H1 (cell line): ENCODE measurements around the gene PNISR. TPM values are rescaled to one million over a fixed set of nuclear protein-coding genes. Genes with fewer than 3 reads are reported as not detected.

Experiments
- CTCF ChIA-PET: fragments of 300-600 bp; sonication (Branson Sonifier 250); formaldehyde crosslinking; loops from one replicate; lab custom pipeline; 2021; ENCODE audit not compliant: partially characterized antibody; lab: Charles Lee
- POLR2A ChIA-PET: fragments of 300-600 bp; sonication (Branson Sonifier 250); formaldehyde crosslinking; loops from one replicate; lab custom pipeline; 2021; ENCODE audit warnings: inconsistent platforms; ENCODE audit not compliant: partially characterized antibody; lab: Charles Lee
- DNase-seq, 2 experiments: peaks; one replicate each; pipeline versions ENCODE4 v3.0.0 to v3.0.0-alpha.2; 2010 to 2022; ENCODE audit warnings: low spot score in 2 of 2, low read depth in 1 of 2, mixed read lengths in 1 of 2
- FAIRE-seq: peaks from 2 replicates; lab custom pipeline; 2011; peaks lifted over from hg19 to GRCh38; lab: Jason Lieb, UNC
- H2AFZ ChIP-seq: 2 replicates; pipeline ENCODE4 v1.8.1; 2012; ENCODE audit warnings: low read length, inconsistent platforms
- H2AK5ac ChIP-seq: 2 replicates; pipeline ENCODE4 v1.6.1; 2013; ENCODE audit warnings: low read depth, low read length
- H2BK120ac ChIP-seq: replicated peaks from 2 replicates; pipeline ENCODE3; 2013; ENCODE audit warnings: low read depth, low read length, inconsistent platforms
- H2BK12ac ChIP-seq: 2 replicates; pipeline ENCODE4 v1.6.1; 2013; ENCODE audit warnings: low read depth, low read length
- H2BK15ac ChIP-seq: 2 replicates; pipeline ENCODE4 v1.6.1; 2013; ENCODE audit warnings: low read length
- H2BK20ac ChIP-seq: 2 replicates; pipeline ENCODE4 v1.6.1; 2013; ENCODE audit warnings: low read length
- H2BK5ac ChIP-seq: 2 replicates; pipeline ENCODE4 v1.6.1; 2013; ENCODE audit warnings: low read depth, low read length
- H3K14ac ChIP-seq: 2 replicates; pipeline ENCODE4 v1.6.1; 2013; ENCODE audit warnings: inconsistent platforms; ENCODE audit not compliant: insufficient read length
- H3K18ac ChIP-seq: 2 replicates; pipeline ENCODE4 v1.6.1; 2013; ENCODE audit warnings: low read length; ENCODE audit errors: extremely low read depth
- H3K23ac ChIP-seq: 2 replicates; pipeline ENCODE4 v1.6.1; 2013; ENCODE audit warnings: inconsistent platforms; ENCODE audit not compliant: insufficient read length
- H3K23me2 ChIP-seq: 2 replicates; pipeline ENCODE4 v1.6.1; 2013; ENCODE audit warnings: low read depth, low read length
- H3K27ac ChIP-seq: 2 replicates; pipeline ENCODE4 v1.6.1; 2011; ENCODE audit warnings: low read depth, low read length, inconsistent platforms
- H3K27me3 ChIP-seq, 4 experiments: replicated peaks in 1 of 4; 1 replicate in 1 of 4; 2 replicates in 3 of 4; pipeline versions ENCODE4 v1.6.1 to v1.8.1; 2011 to 2013; ENCODE audit warnings: low read length in 3 of 4, mild to moderate bottlenecking in 3 of 4, inconsistent platforms in 2 of 4, mixed read lengths in 2 of 4, moderate library complexity in 1 of 4; ENCODE audit not compliant: control insufficient read depth in 3 of 4, insufficient read depth in 3 of 4; ENCODE audit errors: extremely low read depth in 1 of 4
- H3K36me3 ChIP-seq, 4 experiments: 2 replicates each; pipeline versions ENCODE4 v1.6.1 to v1.8.1; 2011 to 2013; ENCODE audit warnings: mild to moderate bottlenecking in 4 of 4, low read length in 3 of 4, moderate library complexity in 2 of 4, control low read depth in 1 of 4, inconsistent platforms in 1 of 4; ENCODE audit not compliant: insufficient read depth in 4 of 4, control insufficient read depth in 2 of 4
- H3K4ac ChIP-seq: replicated peaks from 2 replicates; pipeline ENCODE3; 2013; ENCODE audit warnings: low read length, low read depth, mixed read lengths, inconsistent platforms; ENCODE audit not compliant: insufficient read length
- H3K4me1 ChIP-seq, 4 experiments: replicated peaks in 1 of 4; 1 replicate in 1 of 4; 2 replicates in 3 of 4; pipeline versions ENCODE4 v1.6.1 to v1.8.1; 2011 to 2013; ENCODE audit warnings: low read length in 3 of 4, inconsistent platforms in 2 of 4, mixed read lengths in 1 of 4; ENCODE audit not compliant: insufficient read depth in 4 of 4, control insufficient read depth in 3 of 4
- H3K4me2 ChIP-seq, 2 experiments: 2 replicates each; pipeline versions ENCODE4 v1.6.1 to v1.8.1; 2011 to 2013; ENCODE audit warnings: low read depth in 2 of 2, low read length in 2 of 2, control low read depth in 1 of 2, inconsistent platforms in 1 of 2, mild to moderate bottlenecking in 1 of 2; ENCODE audit not compliant: insufficient read depth in 1 of 2
- H3K4me3 ChIP-seq, 4 experiments: fragments of 200-600, 300-600 bp in 1 of 4; sonication (generic), shearing (Covaris generic), sonication (Bioruptor Twin) in 1 of 4; 2 replicates each; pipeline versions ENCODE4 v1.5.1 to v1.8.1; 2011 to 2016; ENCODE audit warnings: low read length in 4 of 4, low read depth in 3 of 4, control low read depth in 2 of 4, inconsistent platforms in 2 of 4, mild to moderate bottlenecking in 2 of 4, mixed read lengths in 1 of 4, moderate library complexity in 1 of 4; ENCODE audit not compliant: insufficient read depth in 2 of 4; ENCODE audit errors: extremely low read depth in 1 of 4
- H3K56ac ChIP-seq: replicated peaks from 2 replicates; pipeline ENCODE3; 2013; ENCODE audit warnings: low read depth, mild to moderate bottlenecking, mixed read lengths, low read length, inconsistent platforms; ENCODE audit not compliant: insufficient read length
- H3K79me1 ChIP-seq: 2 replicates; pipeline ENCODE4 v1.6.1; 2013; ENCODE audit warnings: low read depth, low read length, control low read depth
- H3K79me2 ChIP-seq, 2 experiments: 2 replicates each; pipeline versions ENCODE4 v1.6.1 to v1.8.1; 2012 to 2013; ENCODE audit warnings: low read length in 2 of 2, mild to moderate bottlenecking in 2 of 2, inconsistent platforms in 1 of 2; ENCODE audit not compliant: insufficient read depth in 2 of 2, control insufficient read depth in 1 of 2
- H3K9ac ChIP-seq, 4 experiments: replicated peaks in 1 of 4; 1 replicate in 1 of 4; 2 replicates in 3 of 4; pipeline versions ENCODE4 v1.6.1 to v1.8.1; 2011 to 2013; ENCODE audit warnings: low read depth in 3 of 4, low read length in 3 of 4, control low read depth in 2 of 4, mild to moderate bottlenecking in 2 of 4, moderate library complexity in 2 of 4, inconsistent platforms in 1 of 4; ENCODE audit errors: extremely low read depth in 1 of 4
- H3K9me3 ChIP-seq, 2 experiments: 2 replicates each; pipeline versions ENCODE4 v1.6.1 to v1.8.1; 2012 to 2013; ENCODE audit warnings: mild to moderate bottlenecking in 2 of 2, moderate library complexity in 2 of 2, control low read depth in 1 of 2, inconsistent platforms in 1 of 2, low read depth in 1 of 2, low read length in 1 of 2, mixed read lengths in 1 of 2; ENCODE audit not compliant: insufficient read depth in 2 of 2
- H4K20me1 ChIP-seq, 2 experiments: replicated peaks in 1 of 2; 2 replicates each; pipeline versions ENCODE3 to v1.8.1; 2011 to 2013; ENCODE audit warnings: inconsistent platforms in 2 of 2, low read length in 2 of 2, mild to moderate bottlenecking in 1 of 2; ENCODE audit not compliant: insufficient read depth in 2 of 2, control insufficient read depth in 1 of 2
- H4K5ac ChIP-seq: 2 replicates; pipeline ENCODE4 v1.6.1; 2013; ENCODE audit warnings: low read length, low read depth, mixed read lengths, inconsistent platforms; ENCODE audit not compliant: insufficient read length
- H4K8ac ChIP-seq: 2 replicates; pipeline ENCODE4 v1.8.0; 2013; ENCODE audit warnings: mild to moderate bottlenecking, moderate library complexity, low read length, inconsistent platforms; ENCODE audit not compliant: insufficient read depth; ENCODE audit errors: extremely low read depth
- H4K91ac ChIP-seq: replicated peaks from 2 replicates; pipeline ENCODE3; 2013; ENCODE audit warnings: low read length, mixed read lengths, inconsistent platforms; ENCODE audit not compliant: insufficient read length
- CBX5 ChIP-seq: fragments of 300-800, 300-1000 bp; sonication (generic); IDR thresholded peaks from 2 replicates; pipeline ENCODE4 v1.7.1; 2016; ENCODE audit warnings: antibody characterized with exemption, low read length, low read depth
- CHD2 ChIP-seq: IDR thresholded peaks from 2 replicates; pipeline ENCODE4 v1.6.1; 2012; ENCODE audit warnings: low read length, improper control_type of control experiment
- CTBP2 ChIP-seq: IDR thresholded peaks from 2 replicates; pipeline ENCODE4 v1.7.0; 2011; ENCODE audit warnings: borderline replicate concordance, mild to moderate bottlenecking, moderate library complexity, mixed read lengths, low read length; ENCODE audit not compliant: insufficient read depth, insufficient read length
- EP300 ChIP-seq, 2 experiments: IDR thresholded peaks; 1 replicate in 1 of 2; 2 replicates in 1 of 2; pipeline ENCODE4 v1.6.1; 2011 to 2012; ENCODE audit warnings: low read depth in 2 of 2, low read length in 2 of 2, mild to moderate bottlenecking in 2 of 2, borderline replicate concordance in 1 of 2, inconsistent platforms in 1 of 2, moderate library complexity in 1 of 2
- GABPA ChIP-seq: IDR thresholded peaks from 2 replicates; pipeline ENCODE4 v1.6.1; 2011; ENCODE audit warnings: mild to moderate bottlenecking, low read length, moderate library complexity, borderline replicate concordance; ENCODE audit not compliant: insufficient read depth
- NRF1 ChIP-seq: IDR thresholded peaks from 2 replicates; pipeline ENCODE4 v1.6.1; 2011; ENCODE audit warnings: mild to moderate bottlenecking, low read depth, low read length, improper control_type of control experiment
- PHF8 ChIP-seq: fragments of 200-600 bp; sonication (generic); conservative IDR thresholded peaks from 2 replicates; pipeline ENCODE4 v1.7.1; 2012; ENCODE audit warnings: low read depth, mild to moderate bottlenecking, inconsistent platforms, low read length, moderate library complexity
- RBBP5 ChIP-seq: IDR thresholded peaks from 2 replicates; pipeline ENCODE4 v1.7.1; 2012; ENCODE audit warnings: low read depth, mild to moderate bottlenecking, inconsistent platforms, low read length, moderate library complexity, borderline replicate concordance
- SP4 ChIP-seq: IDR thresholded peaks from 2 replicates; pipeline ENCODE4 v1.6.1; 2012; ENCODE audit warnings: low read length, inconsistent platforms
- WGBS, 2 experiments: shearing (Covaris generic) in 1 of 2; methylation state at CpG; one replicate each; pipeline versions ENCODE4 v1.1.6 to v1.1.7; 2013 to 2015; ENCODE audit warnings: low lambda C conversion rate in 2 of 2, mixed read lengths in 2 of 2, inconsistent platforms in 1 of 2, low coverage in 1 of 2, missing lambda C conversion rate in 1 of 2; ENCODE audit not compliant: insufficient replicate concordance in 2 of 2, insufficient coverage in 1 of 2, insufficient read length in 1 of 2; ENCODE audit errors: extremely low coverage in 1 of 2, missing lambda C conversion rate in 1 of 2; 5-methylcytosine and 5-hydroxymethylcytosine counted together
- polyA plus RNA-seq, 7 experiments: library from polyadenylated mRNA; depleted of rRNA in 3 of 7; stranded (reverse) in 5 of 7; unstranded in 2 of 7; fragments of >200 nt in 5 of 7; fragments of 200-250 nt in 2 of 7; gene quantifications; 1 replicate in 5 of 7; 2 replicates in 1 of 7; 4 replicates in 1 of 7; pipeline versions ENCODE4 v1.2.1 to v1.2.3, GENCODE V29; 2011 to 2013; ENCODE audit warnings: missing spikeins in 2 of 7, mixed read lengths in 2 of 7
- total RNA-seq: library from RNA; stranded (reverse); fragmentation: NEBNext Ultra II Directional; extraction: Animal tissue kit (Norgen Biotek cat#: 25700); gene quantifications from 2 replicates; pipeline ENCODE4 v1.2.1, GENCODE V29; 2021
- TF ChIP-seq, protein P1 (sequence below): IDR thresholded peaks from 2 replicates; pipeline ENCODE4 v1.6.1; 2012; ENCODE audit warnings: inconsistent platforms

PNISR gene
- total and polyA plus RNA-seq, 2 of the 8 experiments (the other 6 are each of a cell fraction or from before 2014, with no cell fraction given), result 41.1 to 134 TPM

DNA sequence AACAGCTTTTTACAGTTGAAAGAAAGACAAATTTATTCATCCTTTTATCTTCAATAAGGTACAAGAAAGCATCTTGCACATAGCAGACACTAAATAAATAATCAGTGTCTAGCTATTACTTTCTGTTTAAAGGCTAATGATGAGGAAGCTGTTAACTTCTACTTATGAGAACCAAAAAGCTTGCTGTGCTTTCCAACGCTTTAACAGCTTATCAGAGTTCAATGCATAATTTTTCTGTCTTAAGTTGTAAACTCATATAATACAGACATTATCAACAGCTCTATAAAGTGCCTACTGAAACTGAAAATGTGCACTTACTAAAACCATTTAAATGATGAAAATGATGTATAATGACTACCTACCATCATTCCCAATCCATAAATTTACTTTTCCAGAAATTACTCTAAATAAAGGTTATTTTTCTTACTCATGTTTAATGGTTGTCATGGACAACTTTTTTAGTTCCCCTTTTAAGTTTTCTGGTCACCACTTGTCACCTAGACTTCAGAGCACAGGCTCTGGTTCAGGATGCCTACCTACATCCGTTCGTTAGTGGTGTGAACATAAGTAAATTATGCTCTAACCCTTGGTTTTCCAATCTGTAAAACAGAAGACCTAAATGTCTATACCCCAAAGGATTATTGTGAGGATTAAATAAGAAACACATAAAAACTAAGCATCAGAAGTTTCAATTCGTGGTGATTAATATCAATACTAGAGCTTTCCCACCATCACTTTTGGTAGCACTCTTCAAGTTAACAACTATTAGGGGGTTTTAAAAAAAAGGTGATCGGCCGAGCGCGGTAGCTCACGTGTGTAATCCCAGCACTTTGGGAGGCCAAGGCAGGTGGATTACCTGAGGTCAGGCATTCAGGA lies 8.0 kb downstream of the PNISR start:
- TF ChIP-seq EP300 (IDR thresholded peaks at IDR 0.05; ENCODE audit: borderline replicate concordance in 1 of 2, low read depth in 2 of 2, low read length in 2 of 2) (no peak), CBX5 (no peak), CTBP2 (no peak), PHF8 (no peak), RBBP5 (no peak), SP4 (no peak), NRF1 (no peak), CHD2 (no peak), GABPA (no peak)
- TF ChIP-seq, protein P1, sequence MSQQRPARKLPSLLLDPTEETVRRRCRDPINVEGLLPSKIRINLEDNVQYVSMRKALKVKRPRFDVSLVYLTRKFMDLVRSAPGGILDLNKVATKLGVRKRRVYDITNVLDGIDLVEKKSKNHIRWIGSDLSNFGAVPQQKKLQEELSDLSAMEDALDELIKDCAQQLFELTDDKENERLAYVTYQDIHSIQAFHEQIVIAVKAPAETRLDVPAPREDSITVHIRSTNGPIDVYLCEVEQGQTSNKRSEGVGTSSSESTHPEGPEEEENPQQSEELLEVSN, result no peak
- Histone ChIP-seq H3K14ac (no peak overlapping the region), H3K79me1 (no peaks in the 10 kb centered on the region; the same call in 1 of the 2 replicates), H3K4me1 (no peaks in the 10 kb centered on the region; a peak in 2 of 7 replicates), H3K36me3 (peaks cover 0 to 33% (median 4%) of the 10 kb centered on the region in 4 experiments; a peak in 4 of 8 replicates), H2BK120ac (no peak overlapping the region), H3K18ac (no peak overlapping the region), H3K4ac (no peak overlapping the region), H3K4me3 (no peak overlapping the region), H3K27ac (no peak overlapping the region), H2BK20ac (no peak overlapping the region), H2AK5ac (no peak overlapping the region), H3K23ac (no peak overlapping the region), H3K9ac (no peak overlapping the region), H3K27me3 (no peaks in the 10 kb centered on the region), H2AFZ (no peak overlapping the region), H4K8ac (no peak overlapping the region), H3K79me2 (peaks cover 13 to 99% of the 10 kb centered on the region in 2 experiments), H3K4me2 (no peak overlapping the region), H4K5ac (no peak overlapping the region), H4K91ac (no peak overlapping the region), H4K20me1 (peaks cover 6 to 19% of the 10 kb centered on the region in 2 experiments), H2BK12ac (no peak overlapping the region), H2BK5ac (no peak overlapping the region), H3K9me3 (no peaks in the 10 kb centered on the region), H2BK15ac (no peak overlapping the region), H3K56ac (no peak overlapping the region), H3K23me2 (no peaks in the 10 kb centered on the region; the same call in 1 of the 2 replicates)
- POLR2A ChIA-PET, result interaction anchor here (0.6 to 5.3 kb wide), 8 partner anchors 6 to 132 kb away, joined by 3 to 34 read pairs (median 4); partner anchors contain the start of genes COQ3 and PNISR
- WGBS, 2 experiments, result 90% methylated on average over 9 of the region's 9 CpGs; no CpG with 5 or more reads in 1 of the 2 experiments
- CTCF ChIA-PET, result interaction anchor here (1.3 to 1.6 kb wide), 4 partner anchors 14 to 86 kb away, joined by 3 to 7 read pairs (median 3); no protein-coding TSS in a partner anchor
- DNase-seq, result no peak
- no peak for FAIRE-seq
